Subcutaneous abdominal adipose tissue (tissue), 5 donors: ENCODE data around the gene MTHFR.
A peak's percentile ranks its signal among the peaks of the same experiment; 100 is the strongest.

Source experiments
- H3K27ac ChIP-seq: one replicate; pipeline ENCODE4 v1.7.0; 2013; ENCODE audit warnings: low read depth, mild to moderate bottlenecking, inconsistent platforms, low read length, moderate library complexity
- H3K27me3 ChIP-seq, 5 donors: one replicate each; pipeline ENCODE4 v1.7.0; 2013; ENCODE audit warnings: low read length in 5 of 5, inconsistent platforms in 1 of 5; ENCODE audit not compliant: control insufficient read depth in 5 of 5, insufficient read depth in 4 of 5
- H3K36me3 ChIP-seq, 5 donors: one replicate each; pipeline ENCODE4 v1.7.0; 2013; ENCODE audit warnings: low read length in 5 of 5; ENCODE audit not compliant: control insufficient read depth in 5 of 5, insufficient read depth in 5 of 5
- H3K4me1 ChIP-seq, 5 donors: one replicate each; pipeline ENCODE4 v1.7.0; 2013; ENCODE audit warnings: low read length in 5 of 5, mild to moderate bottlenecking in 3 of 5, moderate library complexity in 1 of 5; ENCODE audit not compliant: control insufficient read depth in 5 of 5, insufficient read depth in 5 of 5
- H3K4me3 ChIP-seq, 5 donors: one replicate each; pipeline ENCODE4 v1.7.0; 2013; ENCODE audit warnings: low read length in 5 of 5, low read depth in 1 of 5
- H3K9ac ChIP-seq, 5 donors: one replicate each; pipeline ENCODE4 v1.7.0; 2013; ENCODE audit warnings: low read length in 5 of 5, mild to moderate bottlenecking in 4 of 5, moderate library complexity in 3 of 5
- H3K9me3 ChIP-seq, 5 donors: one replicate each; pipeline ENCODE4 v1.7.0; 2013; ENCODE audit warnings: low read length in 5 of 5; ENCODE audit not compliant: control insufficient read depth in 5 of 5
- donor health status: healthy.
- donor health status: healthy.
- donor health status: healthy.
- donor health status: healthy.
- donor health status: healthy.

MTHFR gene

DNA sequence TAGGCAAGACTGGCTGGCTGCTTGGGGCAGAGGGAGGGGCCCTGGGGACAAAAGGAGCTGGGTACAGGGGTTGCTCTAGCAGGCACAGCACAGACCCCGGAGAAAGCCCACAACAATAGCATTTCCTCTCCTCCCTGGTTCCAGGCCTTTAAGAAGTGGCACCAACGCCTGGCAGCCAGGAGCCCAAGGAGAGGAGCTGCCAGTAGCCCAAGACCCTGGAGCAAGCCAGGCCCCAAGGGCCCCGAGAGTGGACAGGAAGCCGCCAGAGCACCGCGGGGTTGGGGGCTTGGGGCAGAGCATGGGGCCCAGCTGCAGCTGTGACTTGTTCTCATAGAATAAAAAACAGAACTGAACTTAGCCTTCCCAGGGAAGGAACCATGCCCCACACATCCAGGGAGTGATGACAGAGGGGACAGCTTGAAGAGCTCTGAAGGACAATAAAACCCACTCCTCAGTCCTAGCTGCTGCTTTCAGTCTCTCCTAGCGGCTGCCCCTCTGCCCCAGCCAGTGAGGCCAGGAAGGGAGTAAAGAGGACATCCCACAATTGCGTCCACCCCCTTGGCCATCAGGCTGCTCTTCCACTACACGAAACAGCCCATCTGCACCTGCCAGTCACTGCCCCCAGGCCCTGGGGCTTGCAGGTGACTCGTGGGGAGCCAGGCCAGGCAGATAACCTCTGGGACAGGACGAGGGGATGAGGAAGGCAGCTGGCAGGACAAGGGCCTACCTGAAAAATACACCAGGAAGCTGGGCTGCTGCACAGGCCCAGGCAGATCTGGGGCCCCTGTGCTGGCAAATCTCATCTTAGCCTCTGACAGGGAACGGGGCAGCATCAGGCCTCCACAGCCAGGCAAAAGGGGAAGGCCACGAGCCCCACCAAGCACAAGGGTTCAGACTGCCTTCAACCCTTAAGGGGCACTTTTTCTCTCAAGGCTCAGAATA lies 16.4 kb downstream of the MTHFR start:
- Histone ChIP-seq H3K4me1 (peaks cover 21 to 76% (median 61%) of the 10 kb centered on the region in 5 donors), H3K9me3 (no peaks in the 10 kb centered on the region), H3K4me3 (peak overlapping the region in 1 of 5 donors; percentile 19), H3K36me3 (peaks cover 0 to 41% (median 29%) of the 10 kb centered on the region in 5 donors), H3K9ac (peak overlapping the region in 4 of 5 donors; percentile 25 to 82 (median 48)), H3K27ac (peak overlapping the region; percentile 93), H3K27me3 (peaks cover 0 to 2% (median 0%) of the 10 kb centered on the region in 5 donors)

DNA sequence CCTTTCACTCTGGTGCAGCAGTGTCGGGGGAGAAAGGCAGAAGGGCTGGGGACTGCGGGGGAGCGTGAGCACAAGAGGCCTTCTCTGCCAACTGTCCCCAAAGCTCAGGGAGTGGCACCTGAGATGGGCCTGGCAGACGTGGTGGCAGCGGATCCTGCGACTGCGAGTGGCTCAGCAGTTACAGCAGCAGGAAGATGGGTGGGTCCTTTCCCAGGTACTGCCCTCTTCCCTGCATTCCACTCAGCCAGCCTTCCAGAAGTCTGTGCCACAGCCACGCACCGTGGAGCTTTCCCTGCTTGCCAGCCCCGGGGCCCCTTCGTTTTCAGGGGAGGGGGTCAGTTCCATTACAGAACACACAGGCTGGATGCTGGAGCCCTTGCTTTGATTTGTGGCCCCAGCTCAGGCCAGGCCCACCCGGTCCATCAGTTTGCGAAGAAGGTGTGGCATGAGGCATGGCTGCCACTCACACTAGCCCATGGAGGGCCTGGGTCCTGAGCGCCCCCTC lies 17.2 kb downstream of the MTHFR start:
- Histone ChIP-seq H3K4me3 (no peak overlapping the region), H3K9ac (peak overlapping the region in 1 of 5 donors; percentile 48), H3K27me3 (peaks cover 0 to 2% (median 0%) of the 10 kb centered on the region in 5 donors), H3K27ac (peak overlapping the region; percentile 93), H3K9me3 (no peaks in the 10 kb centered on the region), H3K4me1 (peaks cover 21 to 80% (median 61%) of the 10 kb centered on the region in 5 donors), H3K36me3 (peaks cover 0 to 33% (median 21%) of the 10 kb centered on the region in 5 donors)

- H3K9me3 ChIP-seq, result no peaks in the 10 kb centered on the region
- peak overlapping the region in 1 of 5 donors; percentile 39 for H3K4me3 ChIP-seq
- H3K4me1 ChIP-seq, result peaks cover 22 to 80% (median 61%) of the 10 kb centered on the region in 5 donors
- peaks cover 0 to 28% (median 20%) of the 10 kb centered on the region in 5 donors for H3K36me3 ChIP-seq
- peaks cover 0 to 2% (median 0%) of the 10 kb centered on the region in 5 donors for H3K27me3 ChIP-seq
- peak overlapping the region; percentile 93 for H3K27ac ChIP-seq
- H3K9ac ChIP-seq, result peak overlapping the region in 1 of 5 donors; percentile 48
Measured at GRCh38 chr1:11787804-11788436, 17.8 kb downstream of the MTHFR start.

DNA sequence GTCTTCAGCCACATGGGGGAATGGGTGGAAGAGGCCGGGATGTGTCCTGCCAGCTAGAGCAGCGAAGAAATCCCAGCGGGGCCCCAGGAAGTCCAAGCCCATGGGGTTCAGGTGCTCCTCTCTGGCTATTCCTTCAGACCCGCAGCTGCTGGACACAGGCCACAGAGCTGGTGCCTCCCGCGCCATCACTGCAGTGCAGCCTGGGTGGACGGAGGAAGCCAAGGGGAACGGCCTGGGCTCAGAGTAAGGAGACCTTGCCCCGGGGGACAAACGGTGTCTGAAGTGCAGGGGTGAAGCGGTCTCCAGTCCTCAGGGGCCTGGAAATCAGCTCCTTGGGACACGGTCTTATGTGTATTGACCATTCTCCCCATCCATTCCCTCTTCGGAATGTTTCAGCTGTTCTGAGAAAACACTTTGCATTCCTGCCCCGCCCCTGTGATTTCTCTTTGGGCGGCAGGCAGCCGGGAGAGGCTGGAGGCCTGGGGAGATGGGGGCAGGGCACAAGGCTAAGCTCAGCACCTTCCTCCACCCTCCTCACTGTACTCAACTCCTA lies 18.4 kb downstream of the MTHFR start:
- peak overlapping the region; percentile 93 for H3K27ac ChIP-seq
- H3K9ac ChIP-seq, result peak overlapping the region in 2 of 5 donors; percentile 6 to 35
- H3K4me1 ChIP-seq, result peaks cover 23 to 80% (median 61%) of the 10 kb centered on the region in 5 donors
- H3K36me3 ChIP-seq, result peaks cover 0 to 22% (median 15%) of the 10 kb centered on the region in 5 donors
- no peaks in the 10 kb centered on the region for H3K9me3 ChIP-seq
- peaks cover 0 to 2% (median 0%) of the 10 kb centered on the region in 5 donors for H3K27me3 ChIP-seq
- H3K4me3 ChIP-seq, result peak overlapping the region in 3 of 5 donors; percentile 4 to 45 (median 39)

GRCh38 chr1:11786168-11786567 lies 19.6 kb downstream of the MTHFR start:
- H3K4me3 ChIP-seq, result no peak overlapping the region
- peaks cover 0 to 14% (median 6%) of the 10 kb centered on the region in 5 donors for H3K36me3 ChIP-seq
- no peak overlapping the region for H3K27ac ChIP-seq
- no peak overlapping the region for H3K9ac ChIP-seq
- peaks cover 0 to 2% (median 0%) of the 10 kb centered on the region in 5 donors for H3K27me3 ChIP-seq
- H3K9me3 ChIP-seq, result no peaks in the 10 kb centered on the region
- H3K4me1 ChIP-seq, result peaks cover 19 to 68% (median 53%) of the 10 kb centered on the region in 5 donors

DNA sequence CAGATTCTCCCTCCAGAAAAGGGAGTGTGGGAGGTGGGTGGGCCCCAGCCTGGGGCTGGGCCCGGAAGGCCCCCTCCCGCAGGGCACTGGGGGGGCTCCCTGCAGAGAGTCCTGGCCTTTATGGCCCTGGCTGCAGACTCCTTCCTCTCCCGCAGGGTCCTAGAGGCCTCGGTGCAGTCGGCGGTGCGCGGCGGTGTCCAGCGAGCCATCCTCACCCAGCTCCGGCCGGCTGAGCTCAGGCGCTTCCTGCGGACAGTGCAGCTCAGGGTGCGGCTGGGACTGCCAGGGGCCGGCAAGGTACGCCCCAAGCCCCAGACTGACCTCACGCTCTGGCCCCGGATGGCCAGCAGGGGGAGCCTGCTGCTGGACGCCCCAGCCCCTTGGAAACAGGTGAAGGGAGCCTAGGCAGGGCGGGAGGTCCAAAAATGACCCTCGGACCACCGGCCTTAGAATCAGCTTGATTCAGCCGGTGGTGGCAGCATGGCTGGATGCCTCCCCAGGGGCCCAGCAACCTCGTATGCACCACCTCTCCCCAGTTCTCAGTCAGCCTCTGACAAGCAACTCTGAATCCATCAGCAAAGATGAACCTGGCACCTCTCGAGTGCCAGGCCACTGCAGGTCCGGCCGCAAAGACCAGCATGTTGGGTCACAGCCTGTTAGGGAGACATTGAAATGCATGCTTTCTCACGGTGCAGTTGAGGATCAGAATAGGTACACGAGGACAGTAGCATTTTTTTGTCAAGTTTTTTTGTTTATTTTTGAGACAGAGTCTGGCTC lies 20.6 kb downstream of the MTHFR start:
- Histone ChIP-seq H3K9ac (peak overlapping the region in 3 of 5 donors; percentile 21 to 69 (median 32)), H3K4me1 (peaks cover 9 to 60% (median 44%) of the 10 kb centered on the region in 5 donors), H3K36me3 (peaks cover 0 to 11% (median 5%) of the 10 kb centered on the region in 5 donors), H3K27ac (no peak overlapping the region), H3K4me3 (peak overlapping the region in 3 of 5 donors; percentile 44 to 63 (median 46)), H3K27me3 (peaks cover 0 to 2% (median 0%) of the 10 kb centered on the region in 5 donors), H3K9me3 (no peaks in the 10 kb centered on the region)

GRCh38 chr1:11784256-11784992 lies 21.3 kb downstream of the MTHFR start:
- Histone ChIP-seq H3K36me3 (peaks cover 0 to 7% (median 0%) of the 10 kb centered on the region in 5 donors), H3K27me3 (peaks cover 0 to 2% (median 0%) of the 10 kb centered on the region in 5 donors), H3K4me1 (peaks cover 8 to 52% (median 36%) of the 10 kb centered on the region in 5 donors), H3K4me3 (peak overlapping the region in 3 of 5 donors; percentile 44 to 63 (median 46)), H3K9ac (peak overlapping the region in 3 of 5 donors; percentile 5 to 69 (median 32)), H3K27ac (no peak overlapping the region), H3K9me3 (no peaks in the 10 kb centered on the region)

GRCh38 chr1:11783556-11783955 lies 22.2 kb downstream of the MTHFR start:
- peaks cover 8 to 44% (median 29%) of the 10 kb centered on the region in 5 donors for H3K4me1 ChIP-seq
- no peaks in the 10 kb centered on the region for H3K9me3 ChIP-seq
- H3K4me3 ChIP-seq, result no peak overlapping the region
- H3K27me3 ChIP-seq, result peaks cover 0 to 2% (median 0%) of the 10 kb centered on the region in 5 donors
- H3K9ac ChIP-seq, result no peak overlapping the region
- H3K27ac ChIP-seq, result no peak overlapping the region
- H3K36me3 ChIP-seq, result peaks cover 0 to 5% (median 0%) of the 10 kb centered on the region in 5 donors
